ENCODE results near the gene BIN1. TPM values are rescaled to one million over a fixed set of nuclear protein-coding genes. Genes with fewer than 3 reads are reported as not detected.

Gene BIN1
- total RNA-seq, 4 donors from 2014 or later = 95.7 to 146 (median 98.8) TPM

DNA sequence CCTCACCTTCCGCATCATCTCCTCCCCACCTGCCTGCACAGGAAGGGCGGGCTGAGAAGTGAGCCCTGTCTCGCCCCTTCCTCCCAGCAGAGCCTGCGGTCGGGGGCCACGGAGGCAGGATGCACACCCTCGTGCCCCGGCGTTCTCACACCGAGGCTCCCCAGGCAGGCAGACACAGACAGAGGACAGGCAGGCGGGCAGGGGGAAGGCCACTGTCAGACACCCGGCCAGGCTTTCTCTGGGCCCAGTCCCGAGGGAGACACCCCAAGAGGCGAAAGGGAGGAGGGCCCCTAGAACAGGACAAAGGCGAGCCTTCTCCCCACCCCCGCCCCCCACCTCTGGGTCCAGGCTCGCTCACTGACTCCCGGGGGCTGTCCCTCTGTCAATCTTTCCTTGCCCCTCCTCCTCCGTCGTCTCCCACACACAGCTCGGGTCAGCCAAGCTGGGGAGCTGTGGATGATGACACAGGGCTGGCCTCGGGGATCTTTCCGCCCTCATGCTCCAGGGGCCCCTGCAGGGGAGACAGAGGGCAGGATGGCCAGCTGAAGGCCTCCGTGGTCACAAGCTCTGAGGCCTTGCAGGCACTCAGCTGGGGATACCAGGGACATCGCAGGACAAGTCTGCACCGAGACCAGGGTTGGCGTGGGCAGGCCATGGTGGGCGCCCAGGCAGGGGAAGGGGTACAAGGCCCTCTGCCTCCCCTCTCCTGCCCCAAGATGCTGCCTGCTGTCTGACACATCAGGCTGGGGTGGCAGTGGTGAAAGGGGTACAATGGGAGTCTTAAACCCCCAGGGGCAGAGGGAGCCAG lies 24.9 kb downstream of the BIN1 start:
- DNase-seq (ENCODE audit: low spot score in 2 of 2) = no peak
- Histone ChIP-seq H3K27me3 (no peaks in the 10 kb centered on the region), H3K36me3 (no peaks in the 10 kb centered on the region), H3K9me3 (no peaks in the 10 kb centered on the region), H3K4me1 (peaks cover 0 to 100% (median 93%) of the 10 kb centered on the region in 4 donors), H3K27ac (peak overlapping the region; percentile 84 to 97 (median 91)), H3K4me3 (peak overlapping the region; percentile 28 to 47 (median 36))
- 40 to 70% methylated on average over 9 to 27 of the region's 28 CpGs for WGBS, 2 donors
- TF ChIP-seq POLR2A (IDR thresholded peaks at IDR 0.05) (no peak), EP300 (IDR thresholded peaks at IDR 0.05) (peak in 1 of 2 donors; percentile 89)
- TF ChIP-seq, protein P1, sequence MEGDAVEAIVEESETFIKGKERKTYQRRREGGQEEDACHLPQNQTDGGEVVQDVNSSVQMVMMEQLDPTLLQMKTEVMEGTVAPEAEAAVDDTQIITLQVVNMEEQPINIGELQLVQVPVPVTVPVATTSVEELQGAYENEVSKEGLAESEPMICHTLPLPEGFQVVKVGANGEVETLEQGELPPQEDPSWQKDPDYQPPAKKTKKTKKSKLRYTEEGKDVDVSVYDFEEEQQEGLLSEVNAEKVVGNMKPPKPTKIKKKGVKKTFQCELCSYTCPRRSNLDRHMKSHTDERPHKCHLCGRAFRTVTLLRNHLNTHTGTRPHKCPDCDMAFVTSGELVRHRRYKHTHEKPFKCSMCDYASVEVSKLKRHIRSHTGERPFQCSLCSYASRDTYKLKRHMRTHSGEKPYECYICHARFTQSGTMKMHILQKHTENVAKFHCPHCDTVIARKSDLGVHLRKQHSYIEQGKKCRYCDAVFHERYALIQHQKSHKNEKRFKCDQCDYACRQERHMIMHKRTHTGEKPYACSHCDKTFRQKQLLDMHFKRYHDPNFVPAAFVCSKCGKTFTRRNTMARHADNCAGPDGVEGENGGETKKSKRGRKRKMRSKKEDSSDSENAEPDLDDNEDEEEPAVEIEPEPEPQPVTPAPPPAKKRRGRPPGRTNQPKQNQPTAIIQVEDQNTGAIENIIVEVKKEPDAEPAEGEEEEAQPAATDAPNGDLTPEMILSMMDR (IDR thresholded peaks at IDR 0.05) = peak in 1 of 5 experiments; percentile 12

DNA sequence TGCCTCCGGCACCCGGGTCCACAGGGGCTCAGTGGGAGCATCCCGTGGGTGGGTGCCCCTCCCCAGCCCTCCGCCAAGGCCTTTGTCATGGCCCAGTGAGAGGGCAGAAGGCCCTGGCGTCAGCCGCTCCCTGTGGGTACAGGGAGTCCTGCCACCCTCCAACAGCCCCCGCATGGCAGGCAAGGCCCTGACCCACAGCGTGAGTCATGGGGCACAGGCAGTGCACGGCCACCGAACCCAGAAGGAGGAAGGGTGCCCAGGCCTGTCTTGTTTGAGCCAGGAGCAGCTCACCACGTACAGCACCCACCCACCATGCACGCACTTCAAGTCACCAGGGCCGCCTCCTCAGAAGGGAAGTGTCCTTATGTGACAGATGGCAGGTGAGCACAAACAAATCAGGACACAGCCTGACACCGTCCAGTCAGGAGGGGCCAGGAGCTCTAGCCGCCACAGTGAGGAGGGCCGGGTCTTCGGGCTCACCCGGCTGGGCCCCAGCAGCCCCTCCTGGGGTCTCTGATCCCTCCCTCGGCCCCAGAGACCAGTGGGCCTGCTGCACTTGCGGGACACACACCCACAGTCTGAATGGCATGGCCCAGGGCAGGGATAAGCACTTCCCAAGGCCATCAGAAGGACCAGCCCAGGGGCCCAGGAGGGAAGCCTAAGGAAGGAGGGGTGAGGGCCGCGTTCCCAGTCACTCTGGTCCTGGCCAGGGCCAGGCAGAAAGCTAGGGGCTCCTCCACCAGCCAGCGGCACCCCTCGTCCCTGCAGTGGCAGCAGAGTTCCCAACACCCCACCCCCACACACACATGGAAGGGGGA lies 25.8 kb downstream of the BIN1 start:
- Histone ChIP-seq H3K27me3 (no peaks in the 10 kb centered on the region), H3K9me3 (no peaks in the 10 kb centered on the region), H3K4me3 (peak overlapping the region; percentile 28 to 47 (median 36)), H3K4me1 (peaks cover 0 to 100% (median 92%) of the 10 kb centered on the region in 4 donors), H3K27ac (peak overlapping the region; percentile 84 to 97 (median 91)), H3K36me3 (no peaks in the 10 kb centered on the region)
- 37 to 59% methylated on average over 7 to 18 of the region's 24 CpGs for WGBS, 2 donors
- TF ChIP-seq, protein P1 (IDR thresholded peaks at IDR 0.05) = peak in 1 of 5 experiments; percentile 7
- TF ChIP-seq POLR2A (IDR thresholded peaks at IDR 0.05) = no peak
- peak; percentile 72 to 99 for TF ChIP-seq EP300 (IDR thresholded peaks at IDR 0.05)
- peak in 1 of 2 donors; percentile 52 for DNase-seq (ENCODE audit: low spot score in 2 of 2)

DNA sequence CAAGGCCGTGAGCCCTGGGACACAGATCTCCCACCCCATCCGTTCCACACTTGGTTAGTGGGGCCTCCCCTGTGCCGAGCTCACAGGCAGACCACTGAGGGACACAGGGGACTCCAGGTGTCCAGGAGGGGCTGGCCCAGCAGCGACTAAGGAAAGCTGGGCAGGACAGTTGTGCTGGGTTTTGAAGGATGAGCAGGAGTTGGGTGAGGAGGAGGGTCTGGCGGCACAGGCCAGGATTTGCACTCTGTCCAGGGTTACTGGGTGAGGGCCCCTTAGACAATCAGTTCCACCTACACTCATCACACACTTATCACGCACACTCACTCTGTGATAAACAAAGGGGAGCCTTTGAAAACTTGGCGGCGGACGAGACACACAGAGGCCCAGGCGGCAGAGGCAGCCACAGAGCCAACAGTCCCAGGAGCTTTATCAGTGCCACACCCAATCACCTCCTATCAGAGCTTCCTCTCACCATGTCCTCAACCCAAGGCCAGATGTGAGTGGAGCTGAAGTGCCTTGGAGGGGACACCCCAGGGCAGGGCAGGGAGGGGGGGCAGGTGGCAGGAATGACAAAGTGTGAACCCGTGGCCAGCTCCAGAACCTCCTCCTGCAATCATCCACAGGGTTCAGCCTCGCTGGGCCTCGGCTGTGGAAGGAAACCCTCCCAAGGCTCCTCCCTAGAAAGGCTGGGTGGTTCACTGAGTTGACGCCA lies 26.6 kb downstream of the BIN1 start:
- H3K27me3 ChIP-seq = no peaks in the 10 kb centered on the region
- peaks cover 0 to 100% (median 88%) of the 10 kb centered on the region in 4 donors for H3K4me1 ChIP-seq
- WGBS, 2 donors = 60 to 64% methylated on average over 11 to 13 of the region's 14 CpGs
- no peak for TF ChIP-seq EP300 (IDR thresholded peaks at IDR 0.05)
- DNase-seq (ENCODE audit: low spot score in 2 of 2) = no peak
- H3K27ac ChIP-seq = peak overlapping the region; percentile 84 to 97 (median 91)
- H3K9me3 ChIP-seq = no peaks in the 10 kb centered on the region
- peak overlapping the region in 2 of 4 donors; percentile 37 to 47 for H3K4me3 ChIP-seq
- H3K36me3 ChIP-seq = no peaks in the 10 kb centered on the region

DNA sequence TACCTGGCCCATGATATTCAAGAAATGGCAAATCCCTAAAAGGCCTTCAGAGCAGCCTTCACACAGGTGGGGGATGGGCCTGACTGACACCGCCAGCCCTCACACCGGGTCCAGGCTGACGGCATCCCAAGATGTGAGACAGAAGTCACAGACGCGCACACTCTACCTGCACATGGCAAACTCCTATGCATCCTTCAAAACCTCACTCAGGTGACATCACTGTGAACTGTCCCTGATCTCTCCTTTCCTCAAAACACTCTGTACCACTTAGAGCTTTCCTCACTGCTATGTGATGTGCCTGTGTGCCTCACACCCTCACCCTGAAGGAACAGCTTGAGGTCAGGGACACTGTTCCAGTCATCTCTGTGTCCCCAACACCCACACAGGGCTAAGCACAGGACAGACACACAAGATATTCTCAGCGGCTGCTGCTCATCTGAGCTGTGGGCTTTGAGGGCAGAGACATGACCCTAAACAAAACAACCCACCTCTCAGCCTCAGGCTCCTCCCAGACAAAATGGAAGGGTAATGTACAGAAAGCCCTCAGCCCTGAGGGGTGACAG lies 27.5 kb downstream of the BIN1 start:
- TF ChIP-seq, protein P1 (IDR thresholded peaks at IDR 0.05) = no peak
- TF ChIP-seq EP300 (IDR thresholded peaks at IDR 0.05) = peak in 1 of 2 donors; percentile 15
- H3K4me3 ChIP-seq = no peak overlapping the region
- H3K4me1 ChIP-seq = peaks cover 0 to 100% (median 82%) of the 10 kb centered on the region in 4 donors
- no peaks in the 10 kb centered on the region for H3K36me3 ChIP-seq
- no peaks in the 10 kb centered on the region for H3K27me3 ChIP-seq
- DNase-seq (ENCODE audit: low spot score in 2 of 2) = no peak
- 81 to 86% methylated on average over 6 of the region's 6 CpGs for WGBS, 2 donors
- H3K9me3 ChIP-seq = no peaks in the 10 kb centered on the region
- H3K27ac ChIP-seq = peak overlapping the region; percentile 84 to 97 (median 91)
